NCI-H2227 treated with DMSO at 0.1 percent for 48 hours (cell line): ENCODE results near the gene CNPPD1.

ENCODE experiments used
- DNase-seq: peaks from one replicate; lab custom pipeline; 2025; lab: John Stamatoyannopoulos, UW

CNPPD1 gene

GRCh38 chr2:219160186-219161017, 16.3 kb downstream of the CNPPD1 start, which contains the start of gene NHEJ1:
Gene NHEJ1 (minus strand): TSS chr2:219160815. CDS start chr2:219158362, 2,453 bp downstream.
- DNase-seq = peak; percentile 95

- DNase-seq = no peak
Measured at GRCh38 chr2:219159771-219160185, 16.9 kb downstream of the CNPPD1 start.

GRCh38 chr2:219158586-219158985, 18.1 kb downstream of the CNPPD1 start:
- DNase-seq = no peak

- no peak for DNase-seq
Measured at GRCh38 chr2:219158025-219158424, 18.7 kb downstream of the CNPPD1 start.

GRCh38 chr2:219157396-219157795, 19.3 kb downstream of the CNPPD1 start:
- no peak for DNase-seq

GRCh38 chr2:219155054-219155644, 21.6 kb downstream of the CNPPD1 start:
- DNase-seq = peak; percentile 78

GRCh38 chr2:219149667-219150066, 27.1 kb downstream of the CNPPD1 start:
- DNase-seq = no peak

GRCh38 chr2:219142329-219142728, 34.4 kb downstream of the CNPPD1 start:
- DNase-seq = no peak

- DNase-seq = no peak
Measured at GRCh38 chr2:219140722-219141121, 36.0 kb downstream of the CNPPD1 start.

GRCh38 chr2:219133976-219134375, 42.7 kb downstream of the CNPPD1 start:
- DNase-seq = no peak

- no peak for DNase-seq
Measured at GRCh38 chr2:219131744-219132143, 45.0 kb downstream of the CNPPD1 start.

GRCh38 chr2:219131327-219131726, 45.4 kb downstream of the CNPPD1 start:
- DNase-seq = no peak

- DNase-seq = peak; percentile 37
Measured at GRCh38 chr2:219129589-219129988, 47.1 kb downstream of the CNPPD1 start.

GRCh38 chr2:219128396-219128795, 48.3 kb downstream of the CNPPD1 start:
- no peak for DNase-seq

- no peak for DNase-seq
Measured at GRCh38 chr2:219127037-219127635, 49.6 kb downstream of the CNPPD1 start.

- no peak for DNase-seq
Measured at GRCh38 chr2:219126555-219126954, 50.2 kb downstream of the CNPPD1 start.

- no peak for DNase-seq
Measured at GRCh38 chr2:219125886-219126270, 50.8 kb downstream of the CNPPD1 start.

- no peak for DNase-seq
Measured at GRCh38 chr2:219125225-219125885, 51.4 kb downstream of the CNPPD1 start.

GRCh38 chr2:219124381-219125110, 52.2 kb downstream of the CNPPD1 start:
- DNase-seq = no peak

GRCh38 chr2:219123356-219124135, 53.2 kb downstream of the CNPPD1 start:
- DNase-seq = no peak
